Fibroblast of lung (primary cell): Measurements from ENCODE around the gene HEPACAM.

Experiments used
- EZH2 ChIP-seq: IDR thresholded peaks from 2 replicates; pipeline ENCODE4 v1.5.1; 2012; ENCODE audit warnings: low read length, control low read depth, mild to moderate bottlenecking; ENCODE audit errors: missing control alignments
- TF ChIP-seq, protein P1 (sequence below), 2 donors: IDR thresholded peaks in 1 of 2; conservative IDR thresholded peaks in 1 of 2; 1 replicate in 1 of 2; 2 replicates in 1 of 2; pipeline ENCODE4 v1.5.1; 2011 to 2012; ENCODE audit warnings: low read length in 2 of 2, control low read depth in 1 of 2, inconsistent platforms in 1 of 2, low read depth in 1 of 2, mild to moderate bottlenecking in 1 of 2

- TF ChIP-seq, protein P1, sequence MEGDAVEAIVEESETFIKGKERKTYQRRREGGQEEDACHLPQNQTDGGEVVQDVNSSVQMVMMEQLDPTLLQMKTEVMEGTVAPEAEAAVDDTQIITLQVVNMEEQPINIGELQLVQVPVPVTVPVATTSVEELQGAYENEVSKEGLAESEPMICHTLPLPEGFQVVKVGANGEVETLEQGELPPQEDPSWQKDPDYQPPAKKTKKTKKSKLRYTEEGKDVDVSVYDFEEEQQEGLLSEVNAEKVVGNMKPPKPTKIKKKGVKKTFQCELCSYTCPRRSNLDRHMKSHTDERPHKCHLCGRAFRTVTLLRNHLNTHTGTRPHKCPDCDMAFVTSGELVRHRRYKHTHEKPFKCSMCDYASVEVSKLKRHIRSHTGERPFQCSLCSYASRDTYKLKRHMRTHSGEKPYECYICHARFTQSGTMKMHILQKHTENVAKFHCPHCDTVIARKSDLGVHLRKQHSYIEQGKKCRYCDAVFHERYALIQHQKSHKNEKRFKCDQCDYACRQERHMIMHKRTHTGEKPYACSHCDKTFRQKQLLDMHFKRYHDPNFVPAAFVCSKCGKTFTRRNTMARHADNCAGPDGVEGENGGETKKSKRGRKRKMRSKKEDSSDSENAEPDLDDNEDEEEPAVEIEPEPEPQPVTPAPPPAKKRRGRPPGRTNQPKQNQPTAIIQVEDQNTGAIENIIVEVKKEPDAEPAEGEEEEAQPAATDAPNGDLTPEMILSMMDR (conservative IDR thresholded peaks at IDR 0.05 in 1 of 2, IDR thresholded peaks at IDR 0.05 in 1 of 2; ENCODE audit: low read depth in 1 of 2, low read length in 2 of 2): no peak
- no peak for TF ChIP-seq EZH2
These were observed 56.2 kb downstream of the HEPACAM start for GRCh38 chr11:124879493-124880289.
